Neural progenitor cell (in vitro differentiated cells): ENCODE measurements around the gene MED13.

Source experiments
- EZH2 ChIP-seq: fragments of 200-600 bp; sonication (generic); IDR thresholded peaks from 2 replicates; pipeline ENCODE4 v1.6.1; 2017; ENCODE audit warnings: antibody characterized with exemption, mild to moderate bottlenecking, moderate library complexity
- EZH2phosphoT487 ChIP-seq: fragments of 200-600 bp; sonication (generic); IDR thresholded peaks from 2 replicates; pipeline ENCODE4 v1.6.1; 2017; ENCODE audit warnings: antibody characterized with exemption
- TF ChIP-seq, protein P1 (sequence below): fragments of 200-600 bp; sonication (generic); IDR thresholded peaks from 2 replicates; pipeline ENCODE4 v1.5.1; 2017; ENCODE audit warnings: antibody characterized with exemption, mild to moderate bottlenecking

DNA sequence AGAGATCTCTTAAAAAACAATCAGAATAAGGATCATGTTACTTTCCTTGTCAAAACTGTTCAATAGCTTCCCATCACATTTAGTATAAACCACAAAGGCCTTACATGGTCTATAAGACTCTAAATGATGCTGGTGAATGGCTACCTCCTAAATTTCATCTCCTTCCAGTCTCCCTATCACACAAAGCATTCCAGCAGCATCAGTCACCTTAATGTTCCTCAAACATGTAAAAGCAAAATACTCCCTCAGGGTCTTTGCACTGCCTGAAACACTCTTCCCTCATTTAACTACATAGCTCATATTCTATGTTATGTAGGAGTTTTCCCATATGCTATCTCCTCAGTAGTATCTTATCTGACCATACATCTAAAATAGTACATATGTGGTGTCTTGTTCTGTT, 83.8 kb downstream of the MED13 start:
- TF ChIP-seq EZH2 = no peak
- TF ChIP-seq, protein P1, sequence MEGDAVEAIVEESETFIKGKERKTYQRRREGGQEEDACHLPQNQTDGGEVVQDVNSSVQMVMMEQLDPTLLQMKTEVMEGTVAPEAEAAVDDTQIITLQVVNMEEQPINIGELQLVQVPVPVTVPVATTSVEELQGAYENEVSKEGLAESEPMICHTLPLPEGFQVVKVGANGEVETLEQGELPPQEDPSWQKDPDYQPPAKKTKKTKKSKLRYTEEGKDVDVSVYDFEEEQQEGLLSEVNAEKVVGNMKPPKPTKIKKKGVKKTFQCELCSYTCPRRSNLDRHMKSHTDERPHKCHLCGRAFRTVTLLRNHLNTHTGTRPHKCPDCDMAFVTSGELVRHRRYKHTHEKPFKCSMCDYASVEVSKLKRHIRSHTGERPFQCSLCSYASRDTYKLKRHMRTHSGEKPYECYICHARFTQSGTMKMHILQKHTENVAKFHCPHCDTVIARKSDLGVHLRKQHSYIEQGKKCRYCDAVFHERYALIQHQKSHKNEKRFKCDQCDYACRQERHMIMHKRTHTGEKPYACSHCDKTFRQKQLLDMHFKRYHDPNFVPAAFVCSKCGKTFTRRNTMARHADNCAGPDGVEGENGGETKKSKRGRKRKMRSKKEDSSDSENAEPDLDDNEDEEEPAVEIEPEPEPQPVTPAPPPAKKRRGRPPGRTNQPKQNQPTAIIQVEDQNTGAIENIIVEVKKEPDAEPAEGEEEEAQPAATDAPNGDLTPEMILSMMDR = no peak
- TF ChIP-seq EZH2phosphoT487 = no peak
